ENCODE measurements around the gene SLC6A1. TPM values are rescaled to one million over a fixed set of nuclear protein-coding genes. Genes with fewer than 3 reads are reported as not detected.

The SLC6A1 gene
- total and polyA plus RNA-seq, 4 donors, result 0.87 to 4.5 (median 1.3) TPM

DNA sequence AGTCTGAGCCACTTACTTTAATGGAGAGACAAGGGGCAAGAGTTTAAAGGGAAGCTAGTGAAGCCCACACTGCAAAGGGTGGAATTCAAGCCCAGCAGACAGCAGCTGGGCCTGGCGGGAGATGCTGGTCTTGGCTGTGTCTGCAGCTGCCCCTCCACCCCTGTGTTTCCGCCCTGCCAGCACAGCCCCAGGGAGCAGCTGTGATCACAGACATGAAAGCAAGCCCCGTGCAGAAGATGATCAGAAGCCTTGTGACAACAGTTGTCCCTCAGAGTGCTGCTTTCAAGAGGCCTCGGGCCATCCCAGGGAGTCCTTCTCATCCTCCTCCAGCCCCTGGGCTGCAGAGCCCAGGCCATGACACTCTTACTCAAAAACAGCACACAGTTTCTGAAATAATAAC is 24.1 kb upstream of the SLC6A1 start:
- DNase-seq (peak; percentile 34 to 64 (median 41)), ATAC-seq (ENCODE audit: insufficient read depth, low FRiP score) (no peak)
- Histone ChIP-seq H3K36me3 (ENCODE audit: control insufficient read depth in 4 of 4, insufficient read depth in 4 of 4, low read length in 4 of 4) (no peaks in the 10 kb centered on the region), H3K9me3 (ENCODE audit: control insufficient read depth in 4 of 4, insufficient read depth in 3 of 4, low read length in 3 of 4) (no peaks in the 10 kb centered on the region), H3K4me3 (no peak overlapping the region), H3K27me3 (ENCODE audit: control insufficient read depth in 3 of 3, insufficient read depth in 3 of 3, low read length in 2 of 3) (peaks cover 0 to 25% (median 4%) of the 10 kb centered on the region in 3 donors), H3K4me1 (ENCODE audit: control insufficient read depth in 5 of 5, insufficient read depth in 5 of 5, low read length in 5 of 5) (no peaks in the 10 kb centered on the region), H3K9ac (ENCODE audit: insufficient read depth in 1 of 2, low read length in 2 of 2) (no peak overlapping the region), H3K27ac (ENCODE audit: low read depth in 1 of 2, low read length in 1 of 2) (no peak overlapping the region)
- whole genome bisulfite sequencing, 2 donors, result 42 to 53% methylated on average over 4 of the region's 4 CpGs
- TF ChIP-seq, protein P1, sequence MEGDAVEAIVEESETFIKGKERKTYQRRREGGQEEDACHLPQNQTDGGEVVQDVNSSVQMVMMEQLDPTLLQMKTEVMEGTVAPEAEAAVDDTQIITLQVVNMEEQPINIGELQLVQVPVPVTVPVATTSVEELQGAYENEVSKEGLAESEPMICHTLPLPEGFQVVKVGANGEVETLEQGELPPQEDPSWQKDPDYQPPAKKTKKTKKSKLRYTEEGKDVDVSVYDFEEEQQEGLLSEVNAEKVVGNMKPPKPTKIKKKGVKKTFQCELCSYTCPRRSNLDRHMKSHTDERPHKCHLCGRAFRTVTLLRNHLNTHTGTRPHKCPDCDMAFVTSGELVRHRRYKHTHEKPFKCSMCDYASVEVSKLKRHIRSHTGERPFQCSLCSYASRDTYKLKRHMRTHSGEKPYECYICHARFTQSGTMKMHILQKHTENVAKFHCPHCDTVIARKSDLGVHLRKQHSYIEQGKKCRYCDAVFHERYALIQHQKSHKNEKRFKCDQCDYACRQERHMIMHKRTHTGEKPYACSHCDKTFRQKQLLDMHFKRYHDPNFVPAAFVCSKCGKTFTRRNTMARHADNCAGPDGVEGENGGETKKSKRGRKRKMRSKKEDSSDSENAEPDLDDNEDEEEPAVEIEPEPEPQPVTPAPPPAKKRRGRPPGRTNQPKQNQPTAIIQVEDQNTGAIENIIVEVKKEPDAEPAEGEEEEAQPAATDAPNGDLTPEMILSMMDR (IDR thresholded peaks at IDR 0.05; ENCODE audit: control extremely low read depth, extremely low read depth), result no peak

DNA sequence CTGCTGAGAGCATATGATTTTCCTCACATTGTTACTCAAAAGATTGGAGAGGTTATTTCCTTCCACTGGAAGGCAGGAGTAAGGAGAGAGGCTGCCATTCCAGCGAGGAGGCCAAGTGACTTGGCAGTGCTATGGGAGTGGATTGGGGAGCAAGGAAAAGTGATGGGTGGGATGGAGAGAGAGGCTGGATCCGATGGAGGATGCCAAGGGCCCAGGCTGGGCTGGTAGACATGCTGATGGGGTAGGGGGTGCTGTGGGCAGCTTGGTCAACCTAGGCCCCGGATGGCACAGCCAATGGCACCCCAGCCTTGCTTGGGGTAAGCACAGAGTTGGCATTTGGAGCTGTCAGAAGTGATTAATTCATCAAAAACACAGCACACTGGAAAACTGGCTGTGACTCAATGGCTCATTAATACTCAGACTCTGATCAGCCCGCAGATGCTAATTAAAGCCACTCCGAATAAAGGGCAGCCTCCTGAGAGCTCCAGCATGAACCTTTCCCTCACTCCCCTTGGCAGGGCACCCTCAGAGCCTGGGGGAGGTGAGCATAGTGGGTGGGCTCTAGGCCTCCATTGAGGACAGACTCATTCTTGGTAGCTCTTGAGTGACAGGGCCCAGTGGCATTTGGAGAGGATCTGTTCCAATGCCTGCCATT is 22.1 kb upstream of the SLC6A1 start:
- no peak for ATAC-seq (ENCODE audit: insufficient read depth, low FRiP score)
- no peaks in the 10 kb centered on the region for H3K9me3 ChIP-seq (ENCODE audit: control insufficient read depth in 4 of 4, insufficient read depth in 3 of 4, low read length in 3 of 4)
- peaks cover 0 to 30% (median 4%) of the 10 kb centered on the region in 3 donors for H3K27me3 ChIP-seq (ENCODE audit: control insufficient read depth in 3 of 3, insufficient read depth in 3 of 3, low read length in 2 of 3)
- no peak overlapping the region for H3K9ac ChIP-seq (ENCODE audit: insufficient read depth in 1 of 2, low read length in 2 of 2)
- TF ChIP-seq, protein P1 (IDR thresholded peaks at IDR 0.05; ENCODE audit: control extremely low read depth, extremely low read depth), result no peak
- no peaks in the 10 kb centered on the region for H3K36me3 ChIP-seq (ENCODE audit: control insufficient read depth in 4 of 4, insufficient read depth in 4 of 4, low read length in 4 of 4)
- no peak overlapping the region for H3K27ac ChIP-seq (ENCODE audit: low read depth in 1 of 2, low read length in 1 of 2)
- 83 to 88% methylated on average over 5 of the region's 5 CpGs for whole genome bisulfite sequencing, 2 donors
- H3K4me1 ChIP-seq (ENCODE audit: control insufficient read depth in 5 of 5, insufficient read depth in 5 of 5, low read length in 5 of 5), result no peaks in the 10 kb centered on the region
- H3K4me3 ChIP-seq, result no peak overlapping the region
- no peak for DNase-seq

DNA sequence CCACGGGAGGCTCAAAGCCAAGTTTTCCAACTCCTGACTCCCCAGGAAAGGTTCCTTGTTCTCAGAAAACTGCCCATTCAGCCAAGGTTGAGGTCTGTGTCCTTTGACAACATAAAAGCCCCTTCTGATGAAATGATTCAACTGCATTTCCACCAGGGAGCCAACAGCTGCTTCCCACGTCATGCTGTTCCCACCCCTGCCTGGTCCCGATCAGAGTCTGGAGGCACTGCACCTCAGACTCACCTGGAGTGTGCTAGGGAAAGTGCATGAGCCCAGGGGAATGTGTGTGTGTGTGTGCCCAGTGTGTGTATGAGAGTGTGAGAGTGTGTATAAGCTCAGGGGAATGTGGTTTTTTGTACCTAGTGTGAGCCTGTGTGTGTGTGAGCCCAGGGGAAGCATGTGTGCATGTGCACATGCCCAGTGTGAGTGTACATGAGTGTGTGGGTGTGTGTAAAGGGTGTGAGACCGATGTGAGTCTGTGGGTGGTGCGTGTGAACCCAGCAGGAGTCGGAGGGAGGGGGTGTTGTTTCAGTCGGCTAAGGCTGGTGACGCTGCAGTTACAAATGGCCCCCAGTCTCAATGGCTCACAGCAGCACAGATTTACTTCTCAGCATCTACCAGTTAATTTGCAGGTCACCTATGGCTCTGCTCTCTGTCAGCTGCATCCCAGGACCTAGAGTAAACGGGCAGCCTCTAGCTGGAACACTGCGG is 20.3 kb upstream of the SLC6A1 start:
- Histone ChIP-seq H3K27me3 (ENCODE audit: control insufficient read depth in 3 of 3, insufficient read depth in 3 of 3, low read length in 2 of 3) (peaks cover 0 to 29% (median 4%) of the 10 kb centered on the region in 3 donors), H3K9ac (ENCODE audit: insufficient read depth in 1 of 2, low read length in 2 of 2) (no peak overlapping the region), H3K4me1 (ENCODE audit: control insufficient read depth in 5 of 5, insufficient read depth in 5 of 5, low read length in 5 of 5) (no peaks in the 10 kb centered on the region), H3K27ac (ENCODE audit: low read depth in 1 of 2, low read length in 1 of 2) (no peak overlapping the region), H3K9me3 (ENCODE audit: control insufficient read depth in 4 of 4, insufficient read depth in 3 of 4, low read length in 3 of 4) (no peaks in the 10 kb centered on the region), H3K4me3 (no peak overlapping the region), H3K36me3 (ENCODE audit: control insufficient read depth in 4 of 4, insufficient read depth in 4 of 4, low read length in 4 of 4) (no peaks in the 10 kb centered on the region)
- 48 to 56% methylated on average over 10 of the region's 10 CpGs for whole genome bisulfite sequencing, 2 donors
- DNase-seq, result no peak
- no peak for ATAC-seq (ENCODE audit: insufficient read depth, low FRiP score)
- TF ChIP-seq, protein P1 (IDR thresholded peaks at IDR 0.05; ENCODE audit: control extremely low read depth, extremely low read depth), result no peak

All from lung (tissue), 12 donors.